ENCODE data around the gene TXNDC5. TPM values are rescaled to one million over a fixed set of nuclear protein-coding genes. Genes with fewer than 3 reads are reported as not detected.
A peak's percentile ranks its signal among the peaks of the same experiment; 100 is the strongest.

The TXNDC5 gene
- total and polyA plus RNA-seq, 2 of the 13 experiments (the other 11 are each of a cell fraction or from before 2014, with no cell fraction given), result 287 to 578 TPM

- no peak for TF ChIP-seq CCAR2 (optimal IDR thresholded peaks at IDR 0.05; ENCODE audit: low read depth, low read length)
- TF ChIP-seq RXRA (CRISPR knock-in tag; IDR thresholded peaks at IDR 0.05), result peak; percentile 97
- TF ChIP-seq HMG20A (CRISPR knock-in tag; IDR thresholded peaks at IDR 0.05; ENCODE audit: borderline replicate concordance), result no peak
- TF ChIP-seq, protein P1, sequence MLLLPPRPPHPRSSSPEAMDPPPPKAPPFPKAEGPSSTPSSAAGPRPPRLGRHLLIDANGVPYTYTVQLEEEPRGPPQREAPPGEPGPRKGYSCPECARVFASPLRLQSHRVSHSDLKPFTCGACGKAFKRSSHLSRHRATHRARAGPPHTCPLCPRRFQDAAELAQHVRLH (CRISPR knock-in tag; IDR thresholded peaks at IDR 0.05; ENCODE audit: borderline replicate concordance, low read depth), result peak; percentile 48; the same call in 1 of the 2 replicates
- peak; percentile 85 for TF ChIP-seq ERF (CRISPR knock-in tag; IDR thresholded peaks at IDR 0.05)
- no peak for TF ChIP-seq NCOA5 (CRISPR knock-in tag; IDR thresholded peaks at IDR 0.05)
- TF ChIP-seq THYN1 (CRISPR knock-in tag; IDR thresholded peaks at IDR 0.05; ENCODE audit: borderline replicate concordance, low read depth), result no peak
- TF ChIP-seq KAT8 (CRISPR knock-in tag; IDR thresholded peaks at IDR 0.05), result peak; percentile 73
- no peak for TF ChIP-seq ZNF383 (CRISPR knock-in tag; IDR thresholded peaks at IDR 0.05; ENCODE audit: borderline replicate concordance)
- TF ChIP-seq SOX5 (CRISPR knock-in tag; IDR thresholded peaks at IDR 0.05; ENCODE audit: borderline replicate concordance), result peak; percentile 69
- TF ChIP-seq ZNF225 (CRISPR knock-in tag; IDR thresholded peaks at IDR 0.05), result peak; percentile 87; the same call in 1 of the 2 replicates
- TF ChIP-seq, protein P2, sequence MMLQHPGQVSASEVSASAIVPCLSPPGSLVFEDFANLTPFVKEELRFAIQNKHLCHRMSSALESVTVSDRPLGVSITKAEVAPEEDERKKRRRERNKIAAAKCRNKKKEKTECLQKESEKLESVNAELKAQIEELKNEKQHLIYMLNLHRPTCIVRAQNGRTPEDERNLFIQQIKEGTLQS (CRISPR knock-in tag; IDR thresholded peaks at IDR 0.05), result peak; percentile 59
- no peak for TF ChIP-seq SIN3B (IDR thresholded peaks at IDR 0.05; ENCODE audit: low read length)
- TF ChIP-seq MATR3 (CRISPR knock-in tag; IDR thresholded peaks at IDR 0.05), result no peak
- peak; percentile 90; the same call in 1 of the 2 replicates for TF ChIP-seq ZNF737 (CRISPR knock-in tag; IDR thresholded peaks at IDR 0.05; ENCODE audit: borderline replicate concordance)
- TF ChIP-seq ZNF839 (CRISPR knock-in tag; IDR thresholded peaks at IDR 0.05; ENCODE audit: borderline replicate concordance), result no peak
- TF ChIP-seq ZMYM2 (CRISPR knock-in tag; IDR thresholded peaks at IDR 0.05), result peak; percentile 53; the same call in 1 of the 2 replicates
- TF ChIP-seq ZSCAN9 (CRISPR knock-in tag; IDR thresholded peaks at IDR 0.05; ENCODE audit: borderline replicate concordance), result peak; percentile 84
- peak; percentile 69; the same call in 1 of the 2 replicates for TF ChIP-seq ZNF281 (CRISPR knock-in tag; IDR thresholded peaks at IDR 0.05; ENCODE audit: borderline replicate concordance)
- TF ChIP-seq, protein P3, sequence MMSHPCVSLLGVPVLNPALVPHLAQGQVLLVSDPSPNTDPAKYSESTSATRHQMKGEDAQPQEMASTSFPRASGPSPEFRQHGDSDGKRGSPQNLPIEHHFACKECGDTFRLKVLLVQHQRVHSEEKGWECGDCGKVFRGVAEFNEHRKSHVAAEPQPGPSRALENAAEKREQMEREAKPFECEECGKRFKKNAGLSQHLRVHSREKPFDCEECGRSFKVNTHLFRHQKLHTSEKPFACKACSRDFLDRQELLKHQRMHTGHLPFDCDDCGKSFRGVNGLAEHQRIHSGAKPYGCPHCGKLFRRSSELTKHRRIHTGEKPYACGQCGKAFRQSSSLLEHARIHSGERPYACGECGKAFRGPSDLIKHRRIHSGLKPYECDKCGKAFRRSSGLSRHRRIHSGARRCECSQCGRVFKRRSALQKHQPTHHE (CRISPR knock-in tag; IDR thresholded peaks at IDR 0.05; ENCODE audit: borderline replicate concordance), result peak; percentile 93; the same call in 1 of the 2 replicates
- TF ChIP-seq, protein P4, sequence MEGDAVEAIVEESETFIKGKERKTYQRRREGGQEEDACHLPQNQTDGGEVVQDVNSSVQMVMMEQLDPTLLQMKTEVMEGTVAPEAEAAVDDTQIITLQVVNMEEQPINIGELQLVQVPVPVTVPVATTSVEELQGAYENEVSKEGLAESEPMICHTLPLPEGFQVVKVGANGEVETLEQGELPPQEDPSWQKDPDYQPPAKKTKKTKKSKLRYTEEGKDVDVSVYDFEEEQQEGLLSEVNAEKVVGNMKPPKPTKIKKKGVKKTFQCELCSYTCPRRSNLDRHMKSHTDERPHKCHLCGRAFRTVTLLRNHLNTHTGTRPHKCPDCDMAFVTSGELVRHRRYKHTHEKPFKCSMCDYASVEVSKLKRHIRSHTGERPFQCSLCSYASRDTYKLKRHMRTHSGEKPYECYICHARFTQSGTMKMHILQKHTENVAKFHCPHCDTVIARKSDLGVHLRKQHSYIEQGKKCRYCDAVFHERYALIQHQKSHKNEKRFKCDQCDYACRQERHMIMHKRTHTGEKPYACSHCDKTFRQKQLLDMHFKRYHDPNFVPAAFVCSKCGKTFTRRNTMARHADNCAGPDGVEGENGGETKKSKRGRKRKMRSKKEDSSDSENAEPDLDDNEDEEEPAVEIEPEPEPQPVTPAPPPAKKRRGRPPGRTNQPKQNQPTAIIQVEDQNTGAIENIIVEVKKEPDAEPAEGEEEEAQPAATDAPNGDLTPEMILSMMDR (CRISPR knock-in tag; IDR thresholded peaks at IDR 0.05), result no peak
- TF ChIP-seq ZNF703 (CRISPR knock-in tag; IDR thresholded peaks at IDR 0.05; ENCODE audit: borderline replicate concordance), result no peak; the same call in 1 of the 2 replicates
- TF ChIP-seq SIX1 (CRISPR knock-in tag; IDR thresholded peaks at IDR 0.05; ENCODE audit: borderline replicate concordance), result no peak
Measured at GRCh38 chr6:7909323-7910276, 988 bp downstream of the TXNDC5 start (continued).

All from HepG2 (cell line).